SK-MEL-5 (cell line): Measurements from ENCODE around the gene MS4A7. TPM values are rescaled to one million over a fixed set of nuclear protein-coding genes. Genes with fewer than 3 reads are reported as not detected.

Experiments
- DNase-seq: peaks from one replicate; pipeline ENCODE4 v3.0.0-alpha.2; 2016; ENCODE audit warnings: low read depth, low spot score
- in situ Hi-C: cut with HindIII; loops from 2 replicates; pipeline ENCODE4 v1.10.0; 2016; ENCODE audit warnings: low sequenced_read_pairs, high pct_unique_total_duplicates, low pct_unique_long_range_greater_than_20kb
- total RNA-seq: library from RNA; depleted of rRNA; stranded (reverse); fragments of >200 nt; shearing (Covaris generic); gene quantifications from 2 replicates; pipeline ENCODE4 v1.2.3, GENCODE V29; 2014

Gene MS4A7
- total RNA-seq, 1 experiment from 2014 or later = not detected

- no peak for DNase-seq
- in situ Hi-C loops = no loop called here
Observed at GRCh38 chr11:60367009-60367408, 11.3 kb upstream of the MS4A7 start.

- DNase-seq = no peak
- in situ Hi-C loops = no loop called here
Observed at GRCh38 chr11:60367896-60368295, 10.4 kb upstream of the MS4A7 start.

- in situ Hi-C loops = no loop called here
- DNase-seq = no peak
Observed at GRCh38 chr11:60370252-60370810, 8.0 kb upstream of the MS4A7 start.

- in situ Hi-C loops = no loop called here
- DNase-seq = no peak
Observed at GRCh38 chr11:60370811-60371298, 7.5 kb upstream of the MS4A7 start.

GRCh38 chr11:60371386-60371785 is 6.9 kb upstream of the MS4A7 start:
- in situ Hi-C loops = no loop called here
- no peak for DNase-seq

- DNase-seq = no peak
- in situ Hi-C loops = no loop called here
Observed at GRCh38 chr11:60371854-60372253, 6.5 kb upstream of the MS4A7 start.

GRCh38 chr11:60372767-60373166 is 5.6 kb upstream of the MS4A7 start:
- DNase-seq = no peak
- in situ Hi-C loops = no loop called here

- in situ Hi-C loops = no loop called here
- no peak for DNase-seq
Observed at GRCh38 chr11:60375316-60375715, 3.0 kb upstream of the MS4A7 start.

- in situ Hi-C loops = no loop called here
- DNase-seq = no peak
Observed at GRCh38 chr11:60376601-60377000, 1.7 kb upstream of the MS4A7 start.

GRCh38 chr11:60377401-60378136 is 763 bp upstream of the MS4A7 start:
- in situ Hi-C loops = no loop called here
- DNase-seq = no peak

GRCh38 chr11:60389279-60389910 is 11.1 kb downstream of the MS4A7 start:
- in situ Hi-C loops = no loop called here
- DNase-seq = peak; percentile 89

- in situ Hi-C loops = no loop called here
- no peak for DNase-seq
Observed at GRCh38 chr11:60390419-60390818, 12.1 kb downstream of the MS4A7 start.

- in situ Hi-C loops = no loop called here
- DNase-seq = no peak
Observed at GRCh38 chr11:60392361-60392760, 14.0 kb downstream of the MS4A7 start.

GRCh38 chr11:60393016-60393415 is 14.7 kb downstream of the MS4A7 start:
- in situ Hi-C loops = no loop called here

GRCh38 chr11:60394666-60395380 is 16.5 kb downstream of the MS4A7 start:
- no peak for DNase-seq
- in situ Hi-C loops = no loop called here

More at GRCh38 chr11:60393016-60393415, 14.7 kb downstream of the MS4A7 start:
- no peak for DNase-seq

GRCh38 chr11:60396382-60396781 is 18.1 kb downstream of the MS4A7 start, which contains the start of gene MS4A14:
MS4A14 (plus strand) TSS chr11:60396459; CDS start chr11:60396579, 120 bp downstream.
- in situ Hi-C loops = no loop called here
- DNase-seq = no peak

GRCh38 chr11:60396799-60397198 is 18.5 kb downstream of the MS4A7 start:
- no peak for DNase-seq
- in situ Hi-C loops = no loop called here

- no peak for DNase-seq
- in situ Hi-C loops = no loop called here
Observed at GRCh38 chr11:60420015-60420414, 41.7 kb downstream of the MS4A7 start.
